ENCODE measurements around the gene KATNBL1. TPM values are rescaled to one million over a fixed set of nuclear protein-coding genes. Genes with fewer than 3 reads are reported as not detected.

The KATNBL1 gene
- total RNA-seq, 1 donor from 2014 or later = 54.6 TPM

GRCh38 chr15:34133511-34133910 lies 76.4 kb downstream of the KATNBL1 start:
- Mint-ChIP-seq H3K4me3 (ENCODE audit: unreplicated experiment) (no peak overlapping the region), H3K27me3 (ENCODE audit: low read depth, unreplicated experiment) (no peaks in the 10 kb centered on the region), H3K36me3 (ENCODE audit: low read depth, unreplicated experiment) (peaks cover under 1% of the 10 kb centered on the region), H3K4me1 (ENCODE audit: low read depth, unreplicated experiment) (no peaks in the 10 kb centered on the region), H3K9me3 (ENCODE audit: unreplicated experiment) (no peaks in the 10 kb centered on the region), H3K27ac (ENCODE audit: unreplicated experiment) (no peak overlapping the region)
- Histone ChIP-seq H3K79me2 (ENCODE audit: insufficient read depth, low read length) (no peaks in the 10 kb centered on the region), H3K4me1 (ENCODE audit: insufficient read depth, low read length) (no peaks in the 10 kb centered on the region), H3K9ac (ENCODE audit: low read length) (no peak overlapping the region), H3K27ac (ENCODE audit: low read depth, low read length) (no peak overlapping the region), H4K20me1 (ENCODE audit: insufficient read depth, low read length) (no peaks in the 10 kb centered on the region), H3K4me3 (ENCODE audit: insufficient read depth, low read depth, low read length) (no peak overlapping the region), H2AFZ (ENCODE audit: low read depth, low read length) (no peak overlapping the region), H3K27me3 (ENCODE audit: insufficient read depth, low read length) (no peaks in the 10 kb centered on the region), H3K36me3 (ENCODE audit: insufficient read depth, low read length) (peaks cover 3% of the 10 kb centered on the region), H3K4me2 (ENCODE audit: low read length) (no peak overlapping the region), H3K9me3 (ENCODE audit: insufficient read depth, low read depth, low read length) (no peaks in the 10 kb centered on the region)
- FAIRE-seq = no peak
- no peak for DNase-seq (ENCODE audit: low read depth)
- TF ChIP-seq EZH2 (IDR thresholded peaks at IDR 0.05; ENCODE audit: insufficient read depth, low read length) (no peak), CTCF (IDR thresholded peaks at IDR 0.05; ENCODE audit: insufficient read depth, low read depth, low read length) (no peak)

- peaks cover 3% of the 10 kb centered on the region for H3K36me3 ChIP-seq (ENCODE audit: insufficient read depth, low read length)
- no peaks in the 10 kb centered on the region for H3K4me1 Mint-ChIP-seq (ENCODE audit: low read depth, unreplicated experiment)
- no peak overlapping the region for H2AFZ ChIP-seq (ENCODE audit: low read depth, low read length)
- H3K36me3 Mint-ChIP-seq (ENCODE audit: low read depth, unreplicated experiment) = peaks cover 1% of the 10 kb centered on the region
- H3K27ac ChIP-seq (ENCODE audit: low read depth, low read length) = no peak overlapping the region
- no peaks in the 10 kb centered on the region for H3K4me1 ChIP-seq (ENCODE audit: insufficient read depth, low read length)
- FAIRE-seq (no peak), DNase-seq (ENCODE audit: low read depth) (peak; percentile 57)
- no peak overlapping the region for H3K4me2 ChIP-seq (ENCODE audit: low read length)
- no peaks in the 10 kb centered on the region for H3K9me3 Mint-ChIP-seq (ENCODE audit: unreplicated experiment)
- no peaks in the 10 kb centered on the region for H3K79me2 ChIP-seq (ENCODE audit: insufficient read depth, low read length)
- H3K27ac Mint-ChIP-seq (ENCODE audit: unreplicated experiment) = no peak overlapping the region
- no peaks in the 10 kb centered on the region for H3K9me3 ChIP-seq (ENCODE audit: insufficient read depth, low read depth, low read length)
- H3K9ac ChIP-seq (ENCODE audit: low read length) = no peak overlapping the region
- no peaks in the 10 kb centered on the region for H3K27me3 ChIP-seq (ENCODE audit: insufficient read depth, low read length)
- no peak overlapping the region for H3K4me3 Mint-ChIP-seq (ENCODE audit: unreplicated experiment)
- H3K4me3 ChIP-seq (ENCODE audit: insufficient read depth, low read depth, low read length) = no peak overlapping the region
- TF ChIP-seq CTCF (IDR thresholded peaks at IDR 0.05; ENCODE audit: insufficient read depth, low read depth, low read length) (no peak), EZH2 (IDR thresholded peaks at IDR 0.05; ENCODE audit: insufficient read depth, low read length) (no peak)
- H4K20me1 ChIP-seq (ENCODE audit: insufficient read depth, low read length) = no peaks in the 10 kb centered on the region
- no peaks in the 10 kb centered on the region for H3K27me3 Mint-ChIP-seq (ENCODE audit: low read depth, unreplicated experiment)
Observed at GRCh38 chr15:34132881-34133280, 77.0 kb downstream of the KATNBL1 start.

GRCh38 chr15:34128898-34129297 lies 81.0 kb downstream of the KATNBL1 start:
- no peaks in the 10 kb centered on the region for H3K79me2 ChIP-seq (ENCODE audit: insufficient read depth, low read length)
- H3K9me3 Mint-ChIP-seq (ENCODE audit: unreplicated experiment) = no peaks in the 10 kb centered on the region
- H3K27ac Mint-ChIP-seq (ENCODE audit: unreplicated experiment) = no peak overlapping the region
- no peaks in the 10 kb centered on the region for H4K20me1 ChIP-seq (ENCODE audit: insufficient read depth, low read length)
- no peak overlapping the region for H3K9ac ChIP-seq (ENCODE audit: low read length)
- TF ChIP-seq CTCF (IDR thresholded peaks at IDR 0.05; ENCODE audit: insufficient read depth, low read depth, low read length) (no peak), EZH2 (IDR thresholded peaks at IDR 0.05; ENCODE audit: insufficient read depth, low read length) (no peak)
- H3K9me3 ChIP-seq (ENCODE audit: insufficient read depth, low read depth, low read length) = no peaks in the 10 kb centered on the region
- H3K4me3 Mint-ChIP-seq (ENCODE audit: unreplicated experiment) = no peak overlapping the region
- no peak overlapping the region for H2AFZ ChIP-seq (ENCODE audit: low read depth, low read length)
- FAIRE-seq (no peak), DNase-seq (ENCODE audit: low read depth) (no peak)
- H3K4me3 ChIP-seq (ENCODE audit: insufficient read depth, low read depth, low read length) = no peak overlapping the region
- no peak overlapping the region for H3K4me2 ChIP-seq (ENCODE audit: low read length)
- no peaks in the 10 kb centered on the region for H3K27me3 Mint-ChIP-seq (ENCODE audit: low read depth, unreplicated experiment)
- H3K4me1 Mint-ChIP-seq (ENCODE audit: low read depth, unreplicated experiment) = peaks cover 3% of the 10 kb centered on the region
- no peaks in the 10 kb centered on the region for H3K27me3 ChIP-seq (ENCODE audit: insufficient read depth, low read length)
- H3K36me3 Mint-ChIP-seq (ENCODE audit: low read depth, unreplicated experiment) = peaks cover 1% of the 10 kb centered on the region
- no peaks in the 10 kb centered on the region for H3K36me3 ChIP-seq (ENCODE audit: insufficient read depth, low read length)
- H3K27ac ChIP-seq (ENCODE audit: low read depth, low read length) = no peak overlapping the region
- no peaks in the 10 kb centered on the region for H3K4me1 ChIP-seq (ENCODE audit: insufficient read depth, low read length)

Measured in astrocyte (in vitro differentiated cells and primary cell).